NCI-H524 treated with DMSO at 0.1 percent for 48 hours (cell line): ENCODE results near the gene AGPAT2.

Experiments used
- DNase-seq: peaks from one replicate; lab custom pipeline; 2025; lab: John Stamatoyannopoulos, UW

Gene AGPAT2

DNA sequence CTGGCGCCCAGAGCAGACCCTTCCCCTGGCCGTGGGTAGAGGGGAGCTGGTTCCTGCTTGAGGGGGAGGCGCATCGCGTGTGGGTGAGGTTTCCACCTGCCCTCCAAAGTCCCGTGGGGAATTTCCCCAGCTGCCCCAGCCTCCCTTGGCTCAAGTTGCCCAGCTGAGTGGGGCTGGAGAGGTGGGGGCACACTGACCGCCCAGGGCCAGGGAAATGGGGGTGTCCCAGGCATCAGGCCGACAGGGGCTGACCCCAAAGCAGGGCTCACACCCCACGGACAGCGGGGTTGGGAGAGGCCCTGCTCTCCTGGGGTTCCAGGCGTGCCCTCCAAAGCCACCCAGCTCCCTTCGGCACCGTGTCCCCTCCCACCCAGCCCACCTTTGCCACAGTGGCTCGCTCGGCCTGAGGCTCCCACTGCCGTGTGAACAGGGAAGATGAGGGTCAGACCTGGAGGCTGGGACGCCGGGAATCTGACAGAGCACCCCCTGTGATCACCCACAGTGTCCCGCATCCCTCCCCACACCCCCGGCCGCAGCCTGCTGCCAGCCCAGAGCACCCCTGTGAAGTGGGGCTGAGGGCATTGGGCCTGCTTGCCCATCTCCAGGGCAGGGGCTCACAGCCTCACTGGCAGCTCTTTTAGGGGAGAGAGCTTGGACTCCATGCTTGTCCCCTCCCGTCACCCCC lies 25.5 kb downstream of the AGPAT2 start:
- no peak for DNase-seq

DNA sequence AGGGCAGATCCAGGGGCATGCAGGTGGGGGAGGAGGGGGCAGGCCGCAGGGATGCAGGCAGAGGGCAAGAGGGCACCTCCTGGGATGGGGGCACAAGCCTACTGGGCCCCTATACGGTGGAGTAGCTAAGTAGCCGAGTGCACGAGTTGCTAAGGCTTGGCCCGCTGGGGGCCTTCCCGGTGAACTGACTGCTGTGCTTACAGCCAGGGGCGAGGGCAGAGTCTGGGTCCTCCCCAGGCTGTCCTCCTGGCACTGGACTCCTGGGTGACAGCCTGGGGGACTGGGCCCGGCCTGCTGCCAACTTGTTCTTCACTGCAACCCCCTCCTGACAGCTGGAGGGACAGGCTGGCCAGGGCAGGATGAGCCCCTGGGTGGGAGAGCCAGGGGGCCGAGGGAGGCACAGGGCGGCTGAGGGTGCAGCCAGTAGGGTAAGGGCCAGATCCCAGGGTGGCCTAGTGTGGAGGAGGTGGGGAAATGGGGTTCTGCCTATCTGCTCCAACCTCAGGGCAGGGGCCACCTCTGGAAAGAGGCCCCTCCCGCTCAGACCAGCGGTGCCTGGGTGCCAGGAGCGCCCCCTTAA lies 26.2 kb downstream of the AGPAT2 start:
- no peak for DNase-seq

DNA sequence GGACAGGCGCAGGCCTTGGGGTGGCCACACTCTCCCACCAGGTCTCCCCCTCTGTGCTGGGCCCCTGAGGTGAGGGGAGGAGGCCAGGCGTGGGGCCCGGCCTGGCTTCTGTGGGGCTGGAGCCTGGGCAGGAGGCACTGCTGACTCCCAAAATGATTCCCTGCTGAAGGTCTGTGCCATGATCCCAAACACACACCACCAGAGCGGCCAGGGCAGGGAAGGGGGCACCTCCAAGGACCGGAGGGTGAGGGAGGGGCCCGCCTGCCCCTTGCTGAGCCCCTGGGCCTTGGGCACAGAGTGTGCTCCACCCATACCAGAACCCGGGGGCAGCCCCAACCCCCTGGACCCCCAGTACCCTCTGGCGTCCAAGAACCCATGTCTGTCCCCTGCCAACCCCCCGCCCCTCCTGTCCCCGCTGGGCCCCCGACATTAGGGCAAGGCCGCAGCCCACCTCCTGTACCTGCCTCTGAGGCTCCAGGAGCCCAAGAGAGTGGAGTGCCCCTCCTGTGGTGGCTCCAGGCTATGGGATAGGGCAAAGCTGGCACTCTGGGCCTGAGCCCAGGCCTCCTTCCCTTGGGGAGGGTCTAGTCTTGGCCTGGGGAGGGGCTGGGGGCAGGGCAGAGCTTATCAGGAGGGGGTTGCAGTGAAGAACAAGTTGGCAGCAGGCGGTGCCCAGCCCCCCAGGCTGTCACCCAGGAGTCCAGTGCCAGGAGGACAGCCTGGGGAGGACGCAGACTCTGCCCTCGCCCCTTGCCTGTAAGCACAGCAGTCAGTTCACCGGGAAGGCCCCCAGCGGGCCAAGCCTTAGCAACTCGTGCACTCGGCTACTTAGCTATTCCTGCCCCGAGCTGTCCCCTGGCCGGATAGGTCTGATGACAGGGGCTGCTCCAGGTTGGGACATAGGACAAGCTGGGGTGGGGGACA lies 27.1 kb downstream of the AGPAT2 start:
- DNase-seq = no peak

DNA sequence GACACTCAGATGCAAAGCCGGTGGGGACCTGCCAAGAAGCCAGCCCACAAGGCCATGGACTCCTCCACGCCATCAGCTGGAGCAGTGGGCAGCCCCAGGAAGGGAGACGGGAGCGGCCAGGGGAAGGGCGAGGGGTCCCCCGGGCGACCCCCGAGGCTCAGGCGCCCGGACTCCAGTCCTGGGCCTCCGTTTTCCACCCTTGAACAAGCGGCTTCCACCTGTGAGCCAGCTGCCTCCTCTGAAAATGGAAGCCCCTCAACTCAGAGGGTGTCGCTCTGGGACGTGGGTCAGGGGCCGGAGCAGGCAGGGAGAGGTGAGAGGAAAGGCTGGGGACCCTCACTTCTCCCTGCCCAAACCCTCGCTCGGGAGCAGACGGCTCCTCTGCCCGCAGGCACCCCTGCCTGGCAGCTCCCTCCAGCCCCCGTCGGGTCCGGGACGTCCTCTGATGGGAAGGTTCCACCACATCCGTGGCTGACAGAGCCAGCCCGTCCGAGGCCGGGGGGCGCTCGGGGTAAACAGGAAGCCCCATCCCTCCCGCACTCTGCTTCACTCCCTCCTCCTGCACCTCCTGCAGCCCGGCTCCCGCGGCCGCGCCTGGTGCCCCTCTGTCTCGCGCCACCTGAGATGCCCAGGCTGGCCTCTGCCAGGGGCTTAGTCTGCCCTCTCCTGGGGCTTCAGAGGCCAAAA lies 28.3 kb downstream of the AGPAT2 start:
- DNase-seq = no peak

DNA sequence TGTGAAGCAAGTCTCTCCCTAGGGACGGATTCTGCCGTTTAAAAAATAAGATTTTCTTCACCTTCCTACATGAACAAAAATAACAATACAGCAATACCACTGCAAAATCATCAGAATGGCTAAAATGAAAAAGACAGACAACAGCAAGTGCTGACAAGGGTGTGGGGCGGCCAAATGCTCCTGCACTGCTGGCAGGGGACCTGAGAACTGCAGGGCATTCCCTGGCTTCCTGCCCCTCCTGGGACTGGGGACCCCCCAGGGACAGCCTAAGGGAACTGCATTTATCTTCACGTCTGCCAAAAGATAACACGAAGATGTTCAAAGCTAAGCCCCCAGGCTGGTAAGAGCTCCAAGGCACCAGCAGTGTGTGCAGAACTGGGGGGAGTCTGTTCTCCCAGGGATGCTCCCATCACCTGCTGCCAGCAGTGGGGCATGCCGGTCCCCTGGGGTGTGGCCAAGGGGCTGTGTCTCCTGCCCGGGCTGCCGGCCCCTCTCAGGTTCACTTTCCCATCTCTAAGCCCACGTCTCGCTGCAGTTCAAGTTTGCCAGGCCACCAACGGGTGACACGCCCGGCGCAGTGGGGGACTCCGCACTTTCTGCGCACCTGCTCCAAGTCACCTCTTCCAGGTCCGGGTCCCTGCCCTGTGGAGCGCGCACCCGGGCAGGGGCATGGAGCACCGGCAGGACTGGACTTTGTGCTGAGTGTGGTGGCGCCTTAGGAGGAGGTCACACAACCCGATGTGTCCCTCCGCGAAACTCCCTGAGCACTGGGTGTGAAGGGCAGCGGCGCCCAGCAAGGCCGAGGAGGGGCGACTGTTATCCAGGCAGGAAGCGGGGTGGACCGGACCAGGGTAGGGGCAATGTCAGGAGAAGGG lies 29.0 kb downstream of the AGPAT2 start:
- no peak for DNase-seq

DNA sequence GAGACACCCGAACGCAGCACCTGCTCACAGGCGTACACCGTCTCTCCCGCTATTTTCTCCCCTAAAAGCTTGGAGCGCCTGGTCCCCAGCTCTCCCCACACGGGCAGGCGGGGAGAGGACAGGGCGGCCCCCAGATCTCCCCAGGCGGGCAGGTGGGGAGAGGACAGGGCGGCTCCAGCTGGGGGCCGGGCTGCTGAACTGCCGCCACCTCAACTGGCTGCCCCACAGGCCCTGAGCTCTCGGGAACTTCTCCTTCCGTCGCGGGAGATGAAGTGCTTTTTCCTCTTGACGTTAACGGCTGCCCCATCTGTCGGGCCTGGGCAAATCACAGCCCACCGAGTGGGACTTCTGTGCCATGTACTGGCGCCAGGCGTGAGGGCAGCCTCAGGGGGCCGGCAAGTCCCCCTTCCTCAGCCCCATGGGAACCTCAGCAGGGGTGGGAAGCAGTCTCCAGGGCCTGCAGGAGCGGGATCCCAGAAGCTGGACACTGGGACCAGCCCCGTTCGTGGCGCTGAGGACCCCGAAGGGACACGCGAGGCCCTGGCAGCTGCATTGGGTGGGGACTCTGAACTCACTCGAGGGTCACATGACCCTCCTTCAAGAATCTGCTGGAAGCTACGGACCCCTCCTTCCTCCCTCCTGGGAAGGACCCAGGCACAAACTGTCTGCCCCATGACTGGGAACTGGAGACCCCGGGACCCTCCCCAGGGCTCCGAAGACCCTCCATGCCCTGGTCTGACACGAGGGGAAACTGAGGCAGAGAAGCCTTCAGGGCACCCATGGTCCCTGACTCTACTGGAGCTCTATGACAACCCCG lies 30.3 kb downstream of the AGPAT2 start:
- DNase-seq = peak; percentile 43

DNA sequence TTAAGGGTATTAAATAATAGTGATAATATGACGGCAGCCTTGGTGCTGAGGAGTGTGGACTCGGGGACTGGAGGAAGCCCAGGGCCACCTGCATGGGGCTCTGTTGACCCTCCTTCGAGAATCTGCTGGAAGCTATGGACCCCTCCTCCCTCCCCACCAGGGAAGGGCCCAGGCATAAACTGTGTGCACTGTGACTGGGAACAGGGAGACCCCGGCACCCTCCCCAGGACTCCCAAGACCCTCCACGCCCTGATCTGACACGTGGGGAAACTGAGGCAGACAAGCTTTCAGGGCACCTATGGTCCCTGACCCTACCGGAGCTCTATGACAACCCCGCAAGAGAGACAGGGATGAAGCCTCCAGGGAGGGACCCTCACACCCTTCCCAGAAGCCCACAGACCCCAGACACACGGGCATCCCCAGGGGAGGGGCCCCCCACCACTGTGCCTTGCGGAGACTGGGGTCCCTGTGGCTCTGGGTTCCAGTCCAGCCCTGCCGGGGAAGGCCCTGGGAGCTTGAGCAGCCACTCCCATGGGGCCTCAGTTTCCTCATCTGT lies 31.0 kb downstream of the AGPAT2 start:
- DNase-seq = no peak

DNA sequence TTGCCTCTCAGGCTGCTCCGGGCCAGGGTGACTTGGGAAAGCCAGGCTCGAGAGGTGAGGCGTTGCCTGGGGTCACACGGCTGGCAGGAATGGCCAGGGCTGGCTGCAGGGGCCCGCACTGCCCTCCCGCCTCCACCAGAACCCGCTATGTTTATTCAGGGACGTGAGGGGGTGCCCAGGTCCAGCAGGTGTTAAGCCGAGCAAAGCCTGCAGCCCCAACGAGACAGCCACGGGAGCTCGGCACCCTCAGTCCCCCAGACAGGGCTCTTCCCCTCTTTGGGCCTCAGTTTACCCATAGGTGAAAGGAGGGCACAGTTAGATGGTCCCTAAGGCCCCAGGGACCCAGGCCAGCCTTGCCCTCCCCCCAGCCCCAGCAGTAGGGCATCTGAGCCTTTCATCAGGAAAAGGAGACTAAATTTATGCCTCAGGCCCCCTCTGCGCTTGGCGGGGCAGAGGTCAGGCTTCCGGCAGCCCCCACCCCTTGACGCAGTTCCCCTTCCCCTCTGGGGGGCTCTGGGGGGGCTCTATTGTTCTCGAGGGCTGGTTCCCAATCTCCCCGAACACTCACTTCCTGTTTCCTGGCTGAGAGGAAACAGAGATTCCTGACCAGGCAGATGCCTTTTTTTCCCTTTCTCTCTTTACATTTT lies 31.6 kb downstream of the AGPAT2 start:
- no peak for DNase-seq

DNA sequence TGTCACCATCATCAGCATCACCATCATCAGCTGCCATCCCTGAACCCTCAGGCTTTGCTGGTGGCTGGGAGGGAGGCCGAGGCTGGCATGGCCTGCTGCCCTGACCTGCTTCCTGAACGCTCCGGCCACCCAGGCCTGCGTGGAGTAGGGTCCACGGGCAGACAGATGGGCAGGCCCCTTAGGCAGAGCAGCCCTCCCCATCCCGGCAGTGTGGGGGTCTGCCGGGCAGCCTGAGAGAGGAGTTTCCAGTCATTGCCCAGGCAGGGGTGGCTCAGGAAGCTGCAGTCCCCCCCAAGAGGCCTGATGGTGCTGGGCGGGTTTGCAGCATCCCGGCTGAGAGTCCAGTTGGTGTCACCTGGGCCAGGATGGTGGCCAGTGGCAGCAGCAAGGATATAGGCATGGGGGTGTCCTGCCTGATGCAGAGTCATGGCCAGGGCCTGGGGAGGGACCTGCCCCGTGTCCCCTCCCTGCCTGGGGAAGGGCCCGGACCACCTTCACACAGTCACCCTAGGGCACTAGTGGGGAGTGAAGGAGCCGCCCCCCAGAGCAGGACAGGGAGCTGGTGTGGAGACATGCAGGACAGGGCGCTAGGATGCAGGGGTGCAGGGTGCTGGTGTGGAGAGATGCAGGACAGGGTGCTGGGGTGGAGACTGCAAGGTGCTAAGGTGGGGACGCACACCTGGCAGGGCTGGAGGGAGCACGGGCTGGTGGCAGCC lies 32.3 kb downstream of the AGPAT2 start:
- no peak for DNase-seq

DNA sequence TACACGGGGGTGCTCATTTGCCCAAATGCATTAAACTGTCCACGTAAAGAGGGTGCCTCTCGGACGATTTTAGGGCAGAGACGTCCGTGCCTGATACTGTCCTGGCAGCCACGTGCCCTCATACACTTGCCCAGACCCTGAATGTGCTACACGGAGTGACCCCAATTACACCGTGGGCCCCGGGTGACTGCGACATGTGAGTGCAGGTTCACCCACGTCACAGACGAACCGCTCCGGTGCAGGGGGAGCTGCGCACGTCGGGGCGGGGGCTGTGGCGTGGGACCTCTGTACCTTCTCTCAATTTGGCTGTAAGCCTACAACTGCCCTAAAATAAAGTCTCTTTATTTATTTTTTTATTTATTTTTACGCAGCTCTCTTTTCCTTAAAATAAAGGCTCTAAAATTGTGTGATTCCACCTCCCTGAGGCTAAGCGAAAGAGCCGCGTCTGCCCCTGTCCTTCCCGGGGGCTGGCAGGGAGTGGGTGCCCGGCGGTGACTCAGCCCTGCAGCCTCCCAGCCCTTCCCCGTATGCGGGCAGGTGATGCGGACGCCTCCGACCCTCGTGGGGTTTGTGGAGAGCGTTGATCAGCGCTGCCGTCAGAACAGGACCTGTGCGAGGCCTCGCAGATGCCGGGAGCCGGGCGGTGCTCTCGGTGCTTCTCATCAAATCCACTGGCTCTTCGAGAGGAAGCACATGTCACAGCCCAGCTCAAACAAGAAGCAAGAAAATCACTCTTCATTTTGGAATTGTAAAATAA lies 33.8 kb downstream of the AGPAT2 start:
- no peak for DNase-seq

DNA sequence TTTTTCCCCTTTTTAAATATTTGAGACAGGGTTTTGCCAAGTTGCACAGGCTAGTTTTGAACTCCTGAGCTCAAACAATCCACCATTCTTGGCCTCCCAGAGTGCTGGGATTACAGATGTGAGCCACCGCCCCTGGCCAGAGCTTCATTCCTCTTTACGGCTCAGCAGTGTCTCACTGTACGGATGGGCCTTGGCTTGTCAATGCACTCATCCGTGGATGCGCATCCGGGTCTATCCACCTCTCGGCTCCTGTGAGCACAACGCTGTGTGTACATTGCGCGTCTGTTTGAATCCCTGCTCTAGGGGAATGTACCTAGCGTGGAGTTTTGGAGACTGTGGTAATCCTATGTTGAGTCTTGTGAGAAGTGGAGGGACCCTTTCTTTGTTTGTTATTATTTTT lies 35.4 kb downstream of the AGPAT2 start:
- no peak for DNase-seq

DNA sequence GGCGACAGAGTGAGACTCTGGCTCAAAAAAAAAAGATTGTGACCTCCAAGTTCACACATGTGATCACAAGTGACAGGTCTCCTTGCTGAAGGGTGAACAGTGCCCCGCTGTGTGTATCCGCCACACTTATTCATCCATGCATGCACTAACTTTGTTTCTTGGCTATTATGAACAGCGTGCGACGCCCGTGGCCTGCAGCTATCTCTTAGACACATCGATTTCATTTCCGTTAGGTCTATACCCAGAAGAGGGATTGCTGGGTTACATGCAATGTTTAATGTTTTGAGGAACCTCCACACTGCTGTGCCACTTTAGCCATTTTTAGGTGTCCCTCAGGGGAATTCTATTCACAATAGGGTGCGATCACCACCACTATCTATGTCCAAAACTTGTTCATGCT lies 36.6 kb downstream of the AGPAT2 start:
- no peak for DNase-seq

DNA sequence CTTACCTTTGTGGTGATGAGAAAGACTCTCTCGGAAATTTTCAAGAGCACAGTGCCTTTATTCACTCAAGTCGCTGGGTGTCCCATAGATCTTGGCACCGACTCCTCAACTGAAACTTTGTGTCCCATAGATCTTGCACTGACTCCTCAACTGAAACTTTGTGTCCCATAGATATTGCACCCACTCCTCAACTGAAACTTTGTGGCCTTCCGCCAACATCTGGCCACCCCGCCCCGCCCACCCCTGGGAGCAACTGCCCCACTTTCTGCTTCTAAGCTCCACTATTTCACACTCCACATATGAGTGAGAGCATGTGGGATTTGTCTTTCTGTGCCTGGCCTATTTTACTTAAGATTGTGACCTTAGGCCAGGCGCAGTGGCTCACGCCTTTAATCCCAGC lies 37.2 kb downstream of the AGPAT2 start:
- no peak for DNase-seq

DNA sequence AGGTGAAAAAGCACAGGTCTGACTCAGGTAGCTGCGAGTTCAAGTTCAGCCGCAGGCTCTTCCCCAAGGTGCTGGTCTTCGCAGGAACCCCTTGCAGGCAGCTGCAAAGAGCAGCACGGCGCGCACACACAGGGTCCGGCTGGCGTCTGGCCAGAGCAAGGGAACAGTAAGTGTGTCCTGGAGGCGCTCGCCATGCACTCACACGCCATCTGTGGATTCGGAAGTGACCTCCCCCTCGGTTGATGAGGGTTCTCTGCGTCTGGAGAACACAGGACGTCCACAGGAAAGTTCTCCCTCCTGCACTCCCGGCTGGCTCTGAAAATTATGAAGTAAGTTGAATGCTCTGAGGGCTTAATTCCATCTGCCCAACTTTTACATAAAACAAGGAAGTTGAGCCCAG lies 38.5 kb downstream of the AGPAT2 start:
- no peak for DNase-seq

DNA sequence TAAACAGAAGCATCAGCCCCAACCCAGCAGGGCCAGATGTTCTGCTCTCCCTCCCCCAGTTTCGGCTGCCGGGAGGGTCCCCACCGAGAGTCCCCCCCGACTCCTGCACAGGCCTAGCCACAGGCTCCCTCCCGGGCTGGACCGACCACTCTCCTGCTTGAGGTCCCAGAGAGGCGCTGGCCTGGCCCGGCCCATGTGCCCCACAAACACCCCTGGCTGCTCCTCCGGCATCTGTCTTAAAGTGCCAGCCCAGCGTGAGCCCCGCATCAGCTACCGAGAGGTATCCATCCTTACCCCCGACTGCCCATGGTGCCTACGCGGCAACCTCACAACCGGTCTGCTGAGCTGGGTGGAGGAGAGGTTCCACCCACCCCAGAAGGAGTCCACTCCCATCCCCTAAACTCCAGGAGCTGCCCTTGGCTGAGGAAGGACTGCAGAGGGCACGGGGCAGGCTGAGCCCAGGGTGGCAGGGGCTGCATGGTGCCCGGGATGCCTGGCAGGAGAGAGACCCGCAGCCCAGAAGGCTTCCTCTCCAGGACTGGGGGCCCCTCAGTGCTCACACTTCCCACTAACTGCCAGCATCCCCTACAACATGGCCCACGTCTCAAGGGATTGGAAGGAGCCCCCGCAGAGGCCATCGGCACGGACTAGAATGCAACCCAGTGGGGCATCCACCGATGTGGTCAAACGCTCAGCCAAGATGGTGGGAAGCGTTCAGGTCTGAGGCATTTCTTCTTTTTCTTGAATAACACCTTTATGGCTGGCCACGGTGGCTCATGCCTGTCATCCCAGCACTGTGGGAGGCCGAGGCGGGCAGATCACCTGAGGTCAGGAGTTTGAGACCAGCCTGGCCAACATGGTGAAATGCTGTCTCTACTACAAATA lies 40.2 kb downstream of the AGPAT2 start:
- no peak for DNase-seq

DNA sequence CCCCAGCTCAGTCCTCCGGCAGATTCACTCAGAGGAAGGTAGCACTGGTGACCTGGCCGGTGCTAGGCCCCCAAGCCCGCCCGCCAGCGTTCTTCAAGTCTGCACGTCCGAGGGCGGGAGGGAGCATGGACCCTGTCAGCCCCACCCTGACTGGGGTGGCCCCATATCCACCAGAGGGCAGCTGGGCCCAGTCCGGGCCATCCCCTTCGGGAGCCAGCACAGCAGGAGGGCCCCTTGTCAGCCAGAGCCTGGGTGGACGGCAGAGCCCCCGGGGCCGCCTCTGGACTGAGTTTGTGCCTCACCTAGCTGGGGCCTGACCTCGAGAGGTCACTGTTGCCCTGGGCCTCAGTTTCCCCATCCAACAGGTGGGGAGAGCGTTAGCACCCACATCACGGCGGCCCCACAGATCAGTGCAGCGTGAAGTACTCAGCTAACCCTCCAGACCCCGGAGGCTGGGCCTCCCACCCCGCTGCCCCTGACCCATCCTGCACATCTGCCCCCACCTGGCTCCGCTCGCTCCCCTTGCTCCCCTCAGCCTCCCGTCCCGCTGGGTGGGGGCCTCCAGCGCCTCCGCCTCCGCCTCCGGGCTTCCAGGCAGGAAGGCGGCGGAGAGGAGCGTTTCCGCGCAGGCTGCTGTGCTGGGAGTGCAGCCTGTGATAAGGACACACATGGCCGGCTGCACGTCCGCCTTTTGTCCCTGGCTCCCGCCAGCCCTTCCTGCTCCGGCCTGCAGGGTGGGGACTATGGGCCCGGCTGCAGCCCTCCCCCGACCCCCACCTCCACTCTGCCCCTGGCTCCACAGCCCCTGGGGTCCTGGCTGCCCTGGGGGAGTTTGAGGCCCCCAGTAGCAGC lies 41.1 kb downstream of the AGPAT2 start:
- DNase-seq = no peak
